PC-9 (cell line): ENCODE measurements around the gene CELA1. TPM values are rescaled to one million over a fixed set of nuclear protein-coding genes. Genes with fewer than 3 reads are reported as not detected.

Experiments
- BruUV-seq: library from RNA; stranded (reverse); fragments of 400-500 nt; replicated peaks from 2 replicates; lab custom pipeline; 2021; lab: Mats Ljungman, UMichigan
- CTCF ChIA-PET: fragments of 300-600 bp; sonication (Branson Sonifier 250); formaldehyde crosslinking; loops from one replicate; lab custom pipeline; 2022; ENCODE audit warnings: antibody characterized with exemption; lab: Charles Lee
- POLR2A ChIA-PET: fragments of 300-600 bp; sonication (Branson Sonifier 250); formaldehyde crosslinking; loops from one replicate; lab custom pipeline; 2022; ENCODE audit warnings: antibody characterized with exemption; ENCODE audit not compliant: unreplicated experiment; lab: Charles Lee
- DNase-seq, 2 experiments: peaks; one replicate each; pipeline versions ENCODE4 v3.0.0 to v3.0.0-alpha.2; 2015 to 2022; ENCODE audit warnings: mixed read lengths in 1 of 2
- H2AFZ ChIP-seq: fragments of 200-600 bp; sonication (generic); 2 replicates; pipeline ENCODE4 v1.8.1; 2017; ENCODE audit warnings: antibody characterized with exemption
- H3F3A ChIP-seq: fragments of 200-600 bp; sonication (generic); 2 replicates; pipeline ENCODE4 v1.8.1; 2017; ENCODE audit warnings: antibody characterized with exemption, mild to moderate bottlenecking, low read depth; ENCODE audit not compliant: insufficient read depth
- H3K27ac ChIP-seq: fragments of 200-600 bp; sonication (generic); 2 replicates; pipeline ENCODE4 v1.6.1; 2016; ENCODE audit warnings: mixed run types
- H3K27me3 ChIP-seq: fragments of 200-600 bp; sonication (generic); 2 replicates; pipeline ENCODE4 v1.6.1; 2016; ENCODE audit warnings: low read depth, mixed run types; ENCODE audit not compliant: insufficient read depth
- H3K36me3 ChIP-seq: fragments of 200-600 bp; sonication (generic); 2 replicates; pipeline ENCODE4 v1.6.1; 2016; ENCODE audit warnings: low read depth, mixed run types
- H3K4me1 ChIP-seq: fragments of 200-600 bp; sonication (generic); replicated peaks from 2 replicates; pipeline ENCODE4 v1.6.1; 2016; ENCODE audit warnings: mixed run types; ENCODE audit not compliant: insufficient read depth
- H3K4me2 ChIP-seq: fragments of 200-600 bp; sonication (generic); 2 replicates; pipeline ENCODE4 v1.6.1; 2017; ENCODE audit warnings: mixed run types
- H3K4me3 ChIP-seq: fragments of 200-600 bp; sonication (generic); 2 replicates; pipeline ENCODE4 v1.6.1; 2016; ENCODE audit warnings: mixed run types
- H3K79me2 ChIP-seq: fragments of 200-600 bp; sonication (generic); 2 replicates; pipeline ENCODE4 v1.6.1; 2017; ENCODE audit warnings: low read depth, mixed run types
- H3K9me2 ChIP-seq: fragments of 200-600 bp; sonication (generic); 2 replicates; pipeline ENCODE4 v1.8.1; 2017; ENCODE audit warnings: mild to moderate bottlenecking; ENCODE audit not compliant: insufficient read depth
- H3K9me3 ChIP-seq: fragments of 200-600 bp; sonication (generic); 2 replicates; pipeline ENCODE4 v1.8.1; 2016; ENCODE audit warnings: low read depth; ENCODE audit not compliant: insufficient read depth
- H4K20me1 ChIP-seq: fragments of 200-600 bp; sonication (generic); 2 replicates; pipeline ENCODE4 v1.8.1; 2017; ENCODE audit not compliant: insufficient read depth
- CTCF ChIP-seq: fragments of 200-600 bp; sonication (generic); conservative IDR thresholded peaks from 2 replicates; pipeline ENCODE4 v1.6.1; 2017; ENCODE audit warnings: mixed run types, antibody characterized with exemption, mild to moderate bottlenecking, moderate library complexity
- EZH2 ChIP-seq: fragments of 200-600 bp; sonication (generic); IDR thresholded peaks from 2 replicates; pipeline ENCODE4 v1.8.0; 2017; ENCODE audit warnings: antibody characterized with exemption, low read depth
- intact Hi-C: fragments of 100-400 bp; cut with micrococcal nuclease; formaldehyde crosslinking; loops from one replicate; pipeline ENCODE4 v1.10.0; 2022; ENCODE audit not compliant: unreplicated experiment
- total RNA-seq: library from RNA; stranded (reverse); gene quantifications from 2 replicates; pipeline ENCODE4 v1.2.3, GENCODE V29; 2021

The CELA1 gene
- total RNA-seq, 1 experiment from 2014 or later: not detected

- Histone ChIP-seq H3K27me3 (no peaks in the 10 kb centered on the region), H4K20me1 (no peaks in the 10 kb centered on the region), H3K9me3 (no peaks in the 10 kb centered on the region), H3K4me3 (no peak overlapping the region), H3F3A (peaks cover 3% of the 10 kb centered on the region; the same call in 1 of the 2 replicates), H3K9me2 (no peaks in the 10 kb centered on the region), H3K36me3 (no peaks in the 10 kb centered on the region), H3K27ac (no peak overlapping the region), H3K79me2 (no peaks in the 10 kb centered on the region), H3K4me1 (no peaks in the 10 kb centered on the region), H2AFZ (no peak overlapping the region), H3K4me2 (no peak overlapping the region)
- intact Hi-C loops: loop anchor here (5.0 kb wide), 1 partner anchor 1275 kb away; no protein-coding TSS in a partner anchor
- ChIA-PET CTCF (interaction anchor here (0.6 to 1.4 kb wide), 4 partner anchors 20 to 733 kb away, joined by 3 to 5 read pairs (median 4); no protein-coding TSS in a partner anchor), POLR2A (interaction anchor here (0.7 kb wide), 1 partner anchor 1267 kb away, joined by 4 read pairs; the partner anchor contains the start of gene SMARCD1)
- DNase-seq: peak in 1 of 2 experiments; percentile 55
- TF ChIP-seq CTCF (peak; percentile 72), EZH2 (no peak)
- no TSS peak for BruUV-seq
Observed at GRCh38 chr12:51351913-51352532, 5.5 kb upstream of the CELA1 start.

GRCh38 chr12:51349026-51349425 lies 2.5 kb upstream of the CELA1 start:
- H3K27ac ChIP-seq: no peak overlapping the region
- POLR2A ChIA-PET: interaction anchor here (0.6 to 0.7 kb wide), 2 partner anchors 110 to 543 kb away, joined by 7 to 12 read pairs; partner anchors contain the start of gene DAZAP2
- H3K36me3 ChIP-seq: no peaks in the 10 kb centered on the region
- no peak for DNase-seq
- peaks cover 3% of the 10 kb centered on the region; the same call in 1 of the 2 replicates for H3F3A ChIP-seq
- H3K4me1 ChIP-seq: no peaks in the 10 kb centered on the region
- CTCF ChIA-PET: no interaction called here
- no peak overlapping the region for H3K4me3 ChIP-seq
- no peak for TF ChIP-seq CTCF
- no peak for TF ChIP-seq EZH2
- intact Hi-C loops: loop anchor here (10.0 kb wide), 2 partner anchors 264 to 584 kb away; partner anchors contain the start of genes ATF1 and CSRNP2
- H3K4me2 ChIP-seq: no peak overlapping the region
- no peaks in the 10 kb centered on the region for H3K27me3 ChIP-seq
- no peaks in the 10 kb centered on the region for H4K20me1 ChIP-seq
- H3K9me2 ChIP-seq: no peaks in the 10 kb centered on the region
- H2AFZ ChIP-seq: no peak overlapping the region
- no TSS peak for BruUV-seq
- no peaks in the 10 kb centered on the region for H3K79me2 ChIP-seq
- H3K9me3 ChIP-seq: no peaks in the 10 kb centered on the region

- no peak overlapping the region for H3K4me2 ChIP-seq
- no peaks in the 10 kb centered on the region for H3K4me1 ChIP-seq
- TF ChIP-seq EZH2: no peak
- no peak for TF ChIP-seq CTCF
- H3K27me3 ChIP-seq: no peaks in the 10 kb centered on the region
- DNase-seq: peak in 1 of 2 experiments; percentile 39
- H3K27ac ChIP-seq: no peak overlapping the region
- H3K4me3 ChIP-seq: no peak overlapping the region
- intact Hi-C loops: loop anchor here (10.0 kb wide), 2 partner anchors 263 to 583 kb away; partner anchors contain the start of genes ATF1 and CSRNP2
- POLR2A ChIA-PET: no interaction called here
- H3K79me2 ChIP-seq: no peaks in the 10 kb centered on the region
- CTCF ChIA-PET: no interaction called here
- peaks cover 3% of the 10 kb centered on the region; the same call in 1 of the 2 replicates for H3F3A ChIP-seq
- H2AFZ ChIP-seq: no peak overlapping the region
- H3K36me3 ChIP-seq: no peaks in the 10 kb centered on the region
- no peaks in the 10 kb centered on the region for H3K9me3 ChIP-seq
- no peaks in the 10 kb centered on the region for H4K20me1 ChIP-seq
- BruUV-seq: no TSS peak
- H3K9me2 ChIP-seq: no peaks in the 10 kb centered on the region
Observed at GRCh38 chr12:51348116-51348515, 1.6 kb upstream of the CELA1 start.
